GM12878 (cell line): ENCODE data around the gene DERL3.

Experiments
- CTCF ChIP-seq, 3 experiments: IDR thresholded peaks in 2 of 3; conservative IDR thresholded peaks in 1 of 3; 2 replicates each; pipeline ENCODE4 v1.5.1; 2011; ENCODE audit warnings: low read depth in 3 of 3, low read length in 3 of 3, mild to moderate bottlenecking in 3 of 3, control low read depth in 2 of 3, moderate library complexity in 2 of 3, inconsistent platforms in 1 of 3, mixed read lengths in 1 of 3; ENCODE audit not compliant: control insufficient read depth in 2 of 3, insufficient read depth in 1 of 3; ENCODE audit errors: extremely low read depth in 1 of 3
- MAX ChIP-seq: IDR thresholded peaks from 2 replicates; pipeline ENCODE4 v1.6.1; 2012; ENCODE audit warnings: low read depth, low read length, improper control_type of control experiment
- MYC ChIP-seq: IDR thresholded peaks from 2 replicates; pipeline ENCODE4 v1.6.1; 2011; ENCODE audit warnings: mild to moderate bottlenecking, low read length, moderate library complexity, inconsistent platforms; ENCODE audit not compliant: insufficient read depth, insufficient replicate concordance, insufficient read length, severe bottlenecking
- ZNF592 ChIP-seq: fragments of 450-650 bp; IDR thresholded peaks from 2 replicates; pipeline ENCODE4 v1.6.1; 2017; ENCODE audit warnings: mild to moderate bottlenecking, moderate library complexity

- TF ChIP-seq CTCF (IDR thresholded peaks at IDR 0.05 in 2 of 3, conservative IDR thresholded peaks at IDR 0.05 in 1 of 3; ENCODE audit: control insufficient read depth in 2 of 3, extremely low read depth in 1 of 3, insufficient read depth in 1 of 3, low read depth in 3 of 3, low read length in 3 of 3) (no peak), MAX (no peak), MYC (no peak), ZNF592 (no peak)
These were observed 42.3 kb downstream of the DERL3 start for GRCh38 chr22:23796461-23796860.
